Left lung (tissue), 10 donors: ENCODE results near the gene UBE3D. TPM values are rescaled to one million over a fixed set of nuclear protein-coding genes. Genes with fewer than 3 reads are reported as not detected.

Experiments
- ATAC-seq: fragments of 200-7000 bp; cut with Tn5 transposase; one replicate; pipeline ENCODE4 v1.9.1; 2020; ENCODE audit warnings: moderate library complexity
- DNase-seq, 4 donors: peaks; one replicate each; pipeline ENCODE4 v3.0.0-alpha.2; 2013 to 2020
- H3K27ac ChIP-seq, 2 donors: fragments of 200-600 bp; sonication (generic) in 1 of 2; one replicate each; pipeline versions ENCODE4 v1.5.0 to v1.8.0; 2020 to 2021
- H3K27me3 ChIP-seq, 2 donors: fragments of 200-600 bp; sonication (generic) in 1 of 2; one replicate each; pipeline versions ENCODE4 v1.5.0 to v1.8.0; 2020 to 2021
- H3K36me3 ChIP-seq, 2 donors: fragments of 200-600 bp; sonication (generic) in 1 of 2; one replicate each; pipeline versions ENCODE4 v1.5.0 to v1.8.0; 2020 to 2021
- H3K4me1 ChIP-seq, 2 donors: fragments of 200-600 bp; one replicate each; pipeline ENCODE4 v1.8.0; 2021
- H3K4me3 ChIP-seq, 2 donors: fragments of 200-600 bp; sonication (generic) in 1 of 2; one replicate each; pipeline versions ENCODE4 v1.5.0 to v1.8.0; 2020 to 2021; ENCODE audit warnings: mild to moderate bottlenecking in 1 of 2
- H3K9me3 ChIP-seq, 2 donors: fragments of 200-600 bp; sonication (generic) in 1 of 2; one replicate each; pipeline versions ENCODE4 v1.5.0 to v1.8.0; 2020 to 2021
- intact Hi-C, 2 donors: fragments of 100-400 bp; cut with DNase I; formaldehyde crosslinking; loops; one replicate each; pipeline versions ENCODE4 v1.11.2 to v1.14.2; 2022
- polyA plus RNA-seq, 6 donors: library from polyadenylated mRNA; unstranded; fragments of 120-200 nt; gene quantifications; one replicate each; pipeline ENCODE4 v1.2.1, GENCODE V29; 2013; ENCODE audit not compliant: insufficient read length in 6 of 6
- total RNA-seq, 2 donors: library from RNA; stranded (reverse); fragmentation: NEBNext Ultra II Directional; extraction: Animal tissue kit (Norgen Biotek cat#: 25700); gene quantifications; one replicate each; pipeline ENCODE4 v1.2.1, GENCODE V29; 2021
- TF ChIP-seq, protein P1 (sequence below), 2 donors: fragments of 200-600 bp; sonication (generic) in 1 of 2; IDR thresholded peaks; one replicate each; pipeline versions ENCODE4 v1.5.0 to v1.8.0; 2021; ENCODE audit warnings: antibody characterized with exemption in 2 of 2
- donor health status: DM: no; HTN: yes; CAD: no.
- donor health status: DM: no; HTN: no; CAD: no.

Gene UBE3D
- total and polyA plus RNA-seq, 8 donors, result 4.1 to 10.9 (median 8.9) TPM

GRCh38 chr6:83047065-83047754, 18.4 kb downstream of the UBE3D start:
- H3K4me3 ChIP-seq, result no peak overlapping the region
- no peak overlapping the region for H3K27ac ChIP-seq
- no peaks in the 10 kb centered on the region for H3K27me3 ChIP-seq
- no peak for ATAC-seq
- H3K36me3 ChIP-seq, result no peaks in the 10 kb centered on the region
- no peaks in the 10 kb centered on the region for H3K9me3 ChIP-seq
- no peak for DNase-seq
- intact Hi-C loops, result no loop called here
- TF ChIP-seq, protein P1, sequence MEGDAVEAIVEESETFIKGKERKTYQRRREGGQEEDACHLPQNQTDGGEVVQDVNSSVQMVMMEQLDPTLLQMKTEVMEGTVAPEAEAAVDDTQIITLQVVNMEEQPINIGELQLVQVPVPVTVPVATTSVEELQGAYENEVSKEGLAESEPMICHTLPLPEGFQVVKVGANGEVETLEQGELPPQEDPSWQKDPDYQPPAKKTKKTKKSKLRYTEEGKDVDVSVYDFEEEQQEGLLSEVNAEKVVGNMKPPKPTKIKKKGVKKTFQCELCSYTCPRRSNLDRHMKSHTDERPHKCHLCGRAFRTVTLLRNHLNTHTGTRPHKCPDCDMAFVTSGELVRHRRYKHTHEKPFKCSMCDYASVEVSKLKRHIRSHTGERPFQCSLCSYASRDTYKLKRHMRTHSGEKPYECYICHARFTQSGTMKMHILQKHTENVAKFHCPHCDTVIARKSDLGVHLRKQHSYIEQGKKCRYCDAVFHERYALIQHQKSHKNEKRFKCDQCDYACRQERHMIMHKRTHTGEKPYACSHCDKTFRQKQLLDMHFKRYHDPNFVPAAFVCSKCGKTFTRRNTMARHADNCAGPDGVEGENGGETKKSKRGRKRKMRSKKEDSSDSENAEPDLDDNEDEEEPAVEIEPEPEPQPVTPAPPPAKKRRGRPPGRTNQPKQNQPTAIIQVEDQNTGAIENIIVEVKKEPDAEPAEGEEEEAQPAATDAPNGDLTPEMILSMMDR (IDR thresholded peaks at IDR 0.05), result no peak
- H3K4me1 ChIP-seq, result no peaks in the 10 kb centered on the region

DNA sequence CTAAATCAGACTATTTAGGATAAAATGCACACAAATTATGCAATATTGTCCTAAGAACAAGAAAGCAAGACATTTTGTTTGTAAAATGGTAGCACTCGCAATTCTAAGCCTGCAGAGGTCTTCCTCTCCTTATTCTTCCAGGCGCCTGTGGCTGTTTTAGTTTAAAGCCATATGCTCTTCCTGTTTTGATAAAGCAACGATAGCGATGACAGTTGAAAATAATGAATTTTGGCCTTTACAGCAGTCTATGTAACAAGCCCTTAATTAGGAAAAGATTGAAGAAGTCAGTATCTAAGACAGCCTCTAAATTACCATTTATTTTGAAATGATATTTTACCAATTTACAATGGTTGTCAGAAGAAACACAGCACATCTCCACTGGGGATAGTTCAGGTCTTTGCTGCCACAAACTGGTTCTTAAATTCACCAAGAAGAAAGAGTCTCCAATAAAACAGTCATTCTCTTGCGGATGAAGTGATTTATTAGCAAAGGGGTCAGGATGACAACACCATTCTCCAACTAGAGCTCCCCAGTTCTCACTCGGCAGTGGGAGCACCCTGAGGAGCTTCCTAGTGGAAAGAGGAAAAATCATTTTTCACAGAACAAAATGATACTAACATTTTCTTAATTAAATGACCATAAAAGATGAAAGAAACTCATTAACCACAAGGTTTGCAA, 21.4 kb downstream of the UBE3D start:
- no peaks in the 10 kb centered on the region for H3K4me1 ChIP-seq
- no peaks in the 10 kb centered on the region for H3K36me3 ChIP-seq
- H3K9me3 ChIP-seq, result no peaks in the 10 kb centered on the region
- no peak overlapping the region for H3K4me3 ChIP-seq
- no peak overlapping the region for H3K27ac ChIP-seq
- DNase-seq (no peak), ATAC-seq (no peak)
- no peaks in the 10 kb centered on the region for H3K27me3 ChIP-seq
- intact Hi-C loops, result no loop called here
- TF ChIP-seq, protein P1 (IDR thresholded peaks at IDR 0.05), result no peak

GRCh38 chr6:83042467-83043053, 23.1 kb downstream of the UBE3D start:
- DNase-seq, result no peak
- H3K27ac ChIP-seq, result no peak overlapping the region
- no peaks in the 10 kb centered on the region for H3K36me3 ChIP-seq
- H3K4me3 ChIP-seq, result no peak overlapping the region
- H3K9me3 ChIP-seq, result no peaks in the 10 kb centered on the region
- TF ChIP-seq, protein P1 (IDR thresholded peaks at IDR 0.05), result no peak
- H3K27me3 ChIP-seq, result no peaks in the 10 kb centered on the region
- H3K4me1 ChIP-seq, result no peaks in the 10 kb centered on the region
- intact Hi-C loops, result no loop called here
- no peak for ATAC-seq

DNA sequence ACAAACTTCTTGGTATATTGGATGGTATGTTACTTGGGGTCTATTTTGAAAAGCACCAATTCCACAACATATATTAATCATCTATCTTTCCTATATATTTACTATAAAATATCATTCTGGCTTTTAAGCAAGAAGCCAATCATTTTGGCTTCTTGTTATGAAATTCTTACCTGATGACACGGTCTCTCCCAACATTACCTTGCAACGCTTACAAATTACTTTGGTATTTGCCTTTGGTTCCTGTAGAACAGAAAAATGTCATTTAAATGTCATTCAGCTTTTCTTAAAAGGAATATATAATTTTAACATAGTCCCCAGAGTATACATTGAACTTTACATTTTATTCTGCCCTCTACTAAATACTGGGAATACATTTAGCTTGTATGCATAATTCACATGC, 27.4 kb downstream of the UBE3D start:
- no peaks in the 10 kb centered on the region for H3K4me1 ChIP-seq
- intact Hi-C loops, result no loop called here
- TF ChIP-seq, protein P1 (IDR thresholded peaks at IDR 0.05), result no peak
- ATAC-seq (no peak), DNase-seq (no peak)
- H3K27ac ChIP-seq, result no peak overlapping the region
- no peaks in the 10 kb centered on the region for H3K27me3 ChIP-seq
- H3K4me3 ChIP-seq, result no peak overlapping the region
- H3K36me3 ChIP-seq, result no peaks in the 10 kb centered on the region
- H3K9me3 ChIP-seq, result no peaks in the 10 kb centered on the region

GRCh38 chr6:83031689-83032088, 34.0 kb downstream of the UBE3D start:
- TF ChIP-seq, protein P1 (IDR thresholded peaks at IDR 0.05), result no peak
- ATAC-seq (no peak), DNase-seq (peak in 1 of 4 donors; percentile 27)
- peaks cover 0 to 14% of the 10 kb centered on the region in 2 donors for H3K9me3 ChIP-seq
- intact Hi-C loops, result no loop called here
- no peak overlapping the region for H3K27ac ChIP-seq
- no peak overlapping the region for H3K4me3 ChIP-seq
- H3K36me3 ChIP-seq, result peaks cover 0 to 16% of the 10 kb centered on the region in 2 donors
- H3K27me3 ChIP-seq, result no peaks in the 10 kb centered on the region
- no peaks in the 10 kb centered on the region for H3K4me1 ChIP-seq
